Suprapubic skin (tissue), 3 donors: ENCODE results near the gene JKAMP.

Experiments used
- CTCF ChIP-seq, 2 donors: fragments of 200-600 bp in 1 of 2; fragments of 450-650 bp in 1 of 2; sonication (generic) in 1 of 2; IDR thresholded peaks; one replicate each; pipeline ENCODE4 v1.5.1; 2016 to 2019; ENCODE audit warnings: antibody characterized with exemption in 2 of 2, mild to moderate bottlenecking in 1 of 2, moderate library complexity in 1 of 2
- POLR2AphosphoS5 ChIP-seq, 3 donors: sonication (generic); formaldehyde crosslinking; IDR thresholded peaks; one replicate each; pipeline ENCODE4 v1.6.1; 2017; ENCODE audit warnings: antibody characterized with exemption in 3 of 3

GRCh38 chr14:59503256-59503655, 18.9 kb downstream of the JKAMP start:
- TF ChIP-seq POLR2AphosphoS5 (IDR thresholded peaks at IDR 0.05) (no peak), CTCF (IDR thresholded peaks at IDR 0.05) (no peak)
